ENCODE measurements around the gene ARHGAP24. TPM values are rescaled to one million over a fixed set of nuclear protein-coding genes. Genes with fewer than 3 reads are reported as not detected.
"Not testable (repeated sequence)": the region's sequence is repeated elsewhere in the genome, so short reads cannot be mapped to it uniquely, and the experiment has no call there.

Gene ARHGAP24
- total RNA-seq, 1 experiment from 2014 or later = 4.6 TPM

DNA sequence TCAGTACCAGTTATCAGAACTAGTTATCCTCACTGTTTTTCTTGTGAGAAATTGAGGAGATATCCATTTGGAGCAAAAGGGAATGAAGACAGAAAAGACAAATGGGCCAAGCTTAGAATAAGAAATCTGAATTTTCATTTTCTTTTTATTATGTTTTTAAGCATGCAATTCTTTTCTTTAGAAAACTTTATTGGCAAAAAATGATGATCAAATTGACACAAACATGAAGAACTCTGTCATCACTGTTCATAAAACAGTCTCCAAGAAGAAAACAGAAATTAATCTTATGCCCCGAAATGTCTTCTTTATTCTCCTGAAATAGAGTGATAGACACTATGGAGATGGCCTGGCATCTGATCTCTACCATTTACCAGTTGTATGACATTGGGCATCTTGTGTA, 139.0 kb downstream of the ARHGAP24 start:
- DNase-seq (ENCODE audit: low spot score) = no peak
- in situ Hi-C loops (cut with HindIII; ENCODE audit: low sequenced_read_pairs) = no loop called here

DNA sequence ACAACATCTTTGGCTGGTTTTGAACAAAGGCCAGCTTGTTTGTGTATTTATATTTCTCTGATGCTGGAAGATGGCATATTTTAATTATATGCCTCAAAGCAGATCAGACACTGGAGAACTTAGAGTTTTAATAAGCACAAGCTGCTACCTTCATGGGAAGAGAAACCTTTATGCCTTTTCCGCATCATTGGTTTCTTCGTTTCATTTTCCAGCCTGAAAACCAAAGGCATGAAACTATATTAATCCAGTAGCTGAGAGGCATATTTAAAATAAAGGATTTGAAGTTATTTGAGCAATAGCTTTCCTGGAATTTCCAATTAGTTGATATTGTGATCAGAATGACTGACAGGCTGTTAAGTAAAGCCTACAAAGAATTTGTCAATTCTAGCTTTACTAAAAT, 141.0 kb downstream of the ARHGAP24 start:
- DNase-seq (ENCODE audit: low spot score) = no peak
- in situ Hi-C loops (cut with HindIII; ENCODE audit: low sequenced_read_pairs) = no loop called here

DNA sequence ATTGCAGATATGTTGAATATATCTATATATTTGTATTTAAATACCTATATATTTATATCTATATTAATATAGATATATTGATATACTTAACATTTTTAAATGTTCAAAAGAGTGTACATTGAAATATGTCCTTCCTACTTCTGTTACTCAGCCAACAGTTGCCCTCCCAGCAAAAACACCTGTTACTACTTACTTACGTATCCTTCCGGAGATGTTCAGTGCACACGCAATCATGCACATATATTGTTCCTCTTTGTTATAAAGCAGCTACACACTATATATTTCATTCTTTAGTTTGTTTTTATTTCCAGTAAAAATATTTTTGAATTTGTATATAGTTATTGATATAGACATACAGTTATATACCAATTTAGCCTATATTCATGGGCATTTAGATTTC, 142.3 kb downstream of the ARHGAP24 start:
- in situ Hi-C loops (cut with HindIII; ENCODE audit: low sequenced_read_pairs) = no loop called here
- no peak for DNase-seq (ENCODE audit: low spot score)

- in situ Hi-C loops (cut with HindIII; ENCODE audit: low sequenced_read_pairs) = no loop called here
- no peak for DNase-seq (ENCODE audit: low spot score)
These were observed 158.0 kb downstream of the ARHGAP24 start for GRCh38 chr4:85632981-85633380.

- in situ Hi-C loops (cut with HindIII; ENCODE audit: low sequenced_read_pairs) = no loop called here
These were observed 162.8 kb downstream of the ARHGAP24 start for GRCh38 chr4:85637778-85638177.

GRCh38 chr4:85639946-85640345, 165.0 kb downstream of the ARHGAP24 start:
- DNase-seq (ENCODE audit: low spot score) = no peak
- in situ Hi-C loops (cut with HindIII; ENCODE audit: low sequenced_read_pairs) = no loop called here

More at GRCh38 chr4:85637778-85638177, 162.8 kb downstream of the ARHGAP24 start:
- DNase-seq (ENCODE audit: low spot score) = no peak

DNA sequence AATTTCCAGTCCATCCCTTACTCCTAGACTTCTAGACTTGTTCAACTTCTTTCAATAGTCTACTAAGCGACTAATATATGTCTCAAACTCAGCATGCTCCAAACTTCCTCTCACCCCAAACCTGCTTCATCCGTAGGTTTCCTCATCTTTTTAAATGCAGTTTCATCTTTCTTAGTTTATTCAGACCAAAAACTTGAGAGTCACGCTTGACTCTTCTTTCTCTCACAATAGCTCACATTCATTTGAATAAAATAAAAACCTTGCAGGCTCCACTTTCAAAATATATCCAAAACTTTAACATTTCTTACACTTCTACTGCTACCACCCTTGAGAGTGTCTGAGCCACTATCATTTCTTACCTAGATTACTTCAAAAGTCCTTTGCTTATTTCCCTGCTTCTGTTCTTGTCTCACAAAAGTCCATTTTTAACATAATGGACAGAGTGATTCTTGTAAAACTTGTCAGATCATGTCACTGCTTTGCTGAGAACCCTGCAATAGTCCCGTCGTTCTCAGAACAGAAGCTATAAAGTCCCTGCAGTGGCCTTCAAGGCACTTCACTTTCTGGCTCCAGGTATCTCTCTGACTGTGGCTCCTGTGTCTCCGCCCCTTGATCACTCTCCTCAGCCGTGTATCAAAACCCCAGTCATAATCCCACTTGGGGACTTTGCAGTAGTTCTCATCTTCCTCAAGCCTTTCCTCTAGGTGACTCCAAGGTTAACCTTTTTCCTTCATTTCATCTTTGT, 167.6 kb downstream of the ARHGAP24 start:
- no peak for DNase-seq (ENCODE audit: low spot score)
- in situ Hi-C loops (cut with HindIII; ENCODE audit: low sequenced_read_pairs) = no loop called here

GRCh38 chr4:85644061-85644460, 169.1 kb downstream of the ARHGAP24 start:
- DNase-seq (ENCODE audit: low spot score) = no peak
- in situ Hi-C loops (cut with HindIII; ENCODE audit: low sequenced_read_pairs) = no loop called here

- DNase-seq (ENCODE audit: low spot score) = no peak
- in situ Hi-C loops (cut with HindIII; ENCODE audit: low sequenced_read_pairs) = no loop called here
These were observed 176.0 kb downstream of the ARHGAP24 start for GRCh38 chr4:85650908-85651307.

DNA sequence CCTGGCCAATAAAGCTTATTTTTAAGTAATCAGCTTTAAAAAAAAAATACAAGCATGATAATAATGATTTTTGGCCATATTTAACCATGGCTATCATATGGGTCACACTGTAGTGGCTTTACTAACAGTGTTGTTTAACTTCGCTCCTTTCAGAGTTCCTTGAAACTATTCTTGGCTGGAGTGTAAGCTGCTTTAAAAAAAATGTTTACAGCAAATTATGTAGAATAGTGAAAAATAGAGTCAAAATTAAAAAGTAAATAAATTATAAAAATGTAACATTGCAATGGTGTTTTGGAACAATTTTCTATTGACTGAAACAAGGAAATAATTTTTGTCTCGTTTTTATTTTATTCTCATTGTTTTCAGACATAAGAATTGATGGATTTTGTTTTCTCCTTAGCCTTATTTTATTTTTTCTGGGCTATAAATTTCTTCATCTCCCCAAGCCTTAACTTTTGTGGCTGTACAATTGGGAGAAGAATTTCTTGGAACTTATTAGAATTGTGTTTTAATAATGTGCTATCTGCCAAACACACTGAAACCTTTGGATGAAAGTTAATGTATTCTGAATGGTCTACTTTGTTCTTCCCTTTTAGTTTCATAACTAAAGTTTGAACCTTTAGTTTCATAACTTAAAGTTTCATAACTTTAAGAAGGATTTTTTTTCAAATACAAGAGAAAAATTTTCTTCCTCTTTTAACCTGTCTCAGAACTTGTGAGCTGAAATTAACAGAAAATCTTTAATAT, 182.0 kb downstream of the ARHGAP24 start:
- DNase-seq (ENCODE audit: low spot score) = no peak
- in situ Hi-C loops (cut with HindIII; ENCODE audit: low sequenced_read_pairs) = no loop called here

DNA sequence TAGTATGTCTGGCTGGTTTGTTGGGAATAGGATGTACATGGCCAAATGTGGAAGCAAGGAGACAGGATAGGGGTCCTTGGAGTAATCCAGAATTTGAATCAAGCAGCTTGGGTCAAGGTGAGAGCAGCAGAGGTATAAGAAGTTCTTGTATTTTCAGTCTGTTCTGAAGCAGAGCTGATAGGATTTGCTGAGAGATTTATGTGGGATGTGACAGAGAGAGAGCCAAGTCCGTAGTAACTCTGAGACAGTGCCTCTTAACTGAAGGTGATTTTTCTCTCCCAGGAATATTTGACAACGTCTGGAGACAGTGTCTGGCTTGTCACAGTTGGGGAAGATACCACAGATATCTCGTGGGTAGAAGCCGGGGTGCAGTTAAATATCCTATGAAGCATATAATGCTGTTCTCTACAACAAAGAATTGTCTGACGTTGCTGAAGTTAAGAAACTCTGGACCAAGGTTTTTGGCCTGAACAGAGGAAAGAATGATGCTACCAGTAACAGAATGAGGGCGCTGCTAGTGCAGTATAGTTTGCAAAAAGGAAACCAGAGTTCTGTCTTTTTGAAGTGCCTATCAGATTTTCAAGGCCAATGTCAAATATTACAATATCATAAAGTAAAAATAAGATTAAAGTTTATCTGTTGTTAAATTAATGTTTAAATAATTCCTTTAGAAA, 184.0 kb downstream of the ARHGAP24 start:
- DNase-seq (ENCODE audit: low spot score) = no peak
- in situ Hi-C loops (cut with HindIII; ENCODE audit: low sequenced_read_pairs) = no loop called here

GRCh38 chr4:85659610-85660218, 184.8 kb downstream of the ARHGAP24 start:
- in situ Hi-C loops (cut with HindIII; ENCODE audit: low sequenced_read_pairs) = no loop called here
- DNase-seq (ENCODE audit: low spot score) = no peak

GRCh38 chr4:85666625-85667024, 191.7 kb downstream of the ARHGAP24 start:
- in situ Hi-C loops (cut with HindIII; ENCODE audit: low sequenced_read_pairs); DNase-seq (ENCODE audit: low spot score): not testable (repeated sequence)

- in situ Hi-C loops (cut with HindIII; ENCODE audit: low sequenced_read_pairs) = no loop called here
- no peak for DNase-seq (ENCODE audit: low spot score)
These were observed 194.3 kb downstream of the ARHGAP24 start for GRCh38 chr4:85669204-85669603.

- in situ Hi-C loops (cut with HindIII; ENCODE audit: low sequenced_read_pairs) = no loop called here
- no peak for DNase-seq (ENCODE audit: low spot score)
These were observed 195.1 kb downstream of the ARHGAP24 start for GRCh38 chr4:85669992-85670548.

GRCh38 chr4:85671120-85671519, 196.2 kb downstream of the ARHGAP24 start:
- no peak for DNase-seq (ENCODE audit: low spot score)
- in situ Hi-C loops (cut with HindIII; ENCODE audit: low sequenced_read_pairs) = no loop called here

DNA sequence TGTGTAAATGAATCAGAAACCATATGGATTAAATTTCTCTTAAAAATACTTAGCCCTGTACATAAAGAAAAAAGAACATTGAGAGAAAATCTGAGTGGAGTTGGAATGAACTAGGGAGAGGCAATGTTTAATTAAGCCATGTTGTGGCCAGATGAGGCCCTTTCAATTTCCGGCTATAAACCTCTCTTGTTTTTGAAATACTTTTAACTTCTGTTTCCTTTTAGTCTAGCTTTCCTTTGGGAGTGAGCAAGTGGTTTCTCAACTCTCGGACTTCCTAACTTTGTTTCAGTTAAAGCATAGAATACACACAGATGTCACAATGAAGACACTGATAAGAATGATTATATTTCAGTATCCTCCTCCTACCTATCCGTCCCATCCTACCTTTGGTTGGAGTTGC, 197.2 kb downstream of the ARHGAP24 start:
- DNase-seq (ENCODE audit: low spot score) = no peak
- in situ Hi-C loops (cut with HindIII; ENCODE audit: low sequenced_read_pairs) = no loop called here

GRCh38 chr4:85672959-85673358, 198.0 kb downstream of the ARHGAP24 start:
- in situ Hi-C loops (cut with HindIII; ENCODE audit: low sequenced_read_pairs) = no loop called here
- DNase-seq (ENCODE audit: low spot score) = no peak

DNA sequence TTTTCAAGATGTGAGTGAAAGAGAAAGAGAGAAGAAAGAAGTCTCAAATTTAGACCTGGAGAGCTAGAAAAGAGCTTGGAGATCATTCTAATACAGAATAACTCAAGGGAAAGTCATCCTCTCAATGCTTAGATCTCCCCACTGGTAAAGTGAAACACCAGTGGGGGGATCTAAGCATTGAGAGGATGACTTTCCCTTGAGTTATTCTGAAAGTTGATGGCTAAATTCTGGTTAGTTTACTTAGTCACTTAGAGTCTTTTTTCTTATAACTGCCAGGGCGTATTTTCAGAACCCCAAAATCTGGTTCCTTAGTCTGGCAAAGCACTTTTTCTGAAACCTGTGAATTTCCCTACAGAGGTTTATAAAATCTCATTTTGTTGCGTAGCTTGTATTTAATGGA, 198.6 kb downstream of the ARHGAP24 start:
- DNase-seq (ENCODE audit: low spot score) = no peak
- in situ Hi-C loops (cut with HindIII; ENCODE audit: low sequenced_read_pairs) = no loop called here

All from G401 (cell line).